ENCODE measurements around the gene TRAF7. TPM values are rescaled to one million over a fixed set of nuclear protein-coding genes. Genes with fewer than 3 reads are reported as not detected.
"Not testable (repeated sequence)": the region's sequence is repeated elsewhere in the genome, so short reads cannot be mapped to it uniquely, and the experiment has no call there.

Gene TRAF7
- total RNA-seq, 1 experiment from 2014 or later: 118 TPM

DNA sequence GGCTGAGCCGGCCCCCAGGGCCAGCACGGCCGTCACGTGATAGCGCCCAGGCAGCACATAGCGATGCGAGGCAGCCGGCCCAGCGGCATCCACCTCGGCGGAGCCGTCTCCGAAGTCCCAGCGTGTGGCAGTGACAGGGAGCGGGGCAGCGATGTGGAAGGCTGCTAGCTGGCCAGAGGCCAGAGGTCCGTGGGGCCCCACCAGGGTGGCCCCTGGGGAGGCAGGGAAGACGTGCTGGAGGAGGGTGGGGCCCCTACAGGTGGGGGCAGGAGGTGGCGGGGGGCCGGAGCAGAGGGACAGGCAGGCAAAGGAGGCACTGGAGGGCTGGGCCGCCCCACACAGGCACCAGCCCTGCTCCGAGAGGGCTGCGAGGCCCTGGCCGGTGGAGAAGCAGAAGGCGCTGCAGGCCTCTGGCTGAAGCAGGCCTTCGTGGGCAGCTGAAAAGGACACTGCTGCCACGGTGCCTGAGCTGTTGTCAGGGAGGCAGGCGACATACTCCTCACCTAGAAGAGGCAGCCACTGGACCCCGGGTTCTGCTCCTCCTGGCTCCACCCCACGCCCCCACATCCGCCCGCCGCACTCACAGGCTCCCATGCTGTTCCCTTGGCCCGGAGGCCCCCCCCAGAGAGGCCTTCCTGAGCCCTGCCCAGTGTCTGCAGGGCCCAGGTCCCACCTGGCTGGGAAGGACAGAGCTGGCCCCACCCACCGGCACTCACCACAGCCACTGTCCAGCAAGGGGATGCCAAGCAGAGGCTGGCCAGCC is 37.4 kb upstream of the TRAF7 start:
- DNase-seq; H3K9me3 Mint-ChIP-seq (ENCODE audit: low read depth, unreplicated experiment); H3K4me3 Mint-ChIP-seq (ENCODE audit: low read depth, unreplicated experiment); H3K27ac Mint-ChIP-seq (ENCODE audit: unreplicated experiment); CTCF ChIA-PET; H3K27me3 Mint-ChIP-seq (ENCODE audit: unreplicated experiment); H3K4me1 Mint-ChIP-seq (ENCODE audit: low read depth, unreplicated experiment); BruUV-seq (replicated peaks); H3K36me3 Mint-ChIP-seq (ENCODE audit: insufficient read depth, unreplicated experiment); intact Hi-C loops (cut with micrococcal nuclease; ENCODE audit: unreplicated experiment): not testable (repeated sequence)

- H3K27me3 Mint-ChIP-seq (ENCODE audit: unreplicated experiment); BruUV-seq (replicated peaks); H3K9me3 Mint-ChIP-seq (ENCODE audit: low read depth, unreplicated experiment); H3K4me1 Mint-ChIP-seq (ENCODE audit: low read depth, unreplicated experiment); H3K4me3 Mint-ChIP-seq (ENCODE audit: low read depth, unreplicated experiment); H3K27ac Mint-ChIP-seq (ENCODE audit: unreplicated experiment); intact Hi-C loops (cut with micrococcal nuclease; ENCODE audit: unreplicated experiment); H3K36me3 Mint-ChIP-seq (ENCODE audit: insufficient read depth, unreplicated experiment): not testable (repeated sequence)
- CTCF ChIA-PET: interaction anchor here (0.6 to 2.1 kb wide), 6 partner anchors 19 to 320 kb away, joined by 3 to 8 read pairs (median 4); partner anchors contain the start of genes NTHL1, TRAF7 and TSC2
- peak; percentile 30 for DNase-seq
Measured at GRCh38 chr16:2121325-2121724, 34.3 kb upstream of the TRAF7 start.

GRCh38 chr16:2121853-2122252 is 33.7 kb upstream of the TRAF7 start:
- H3K4me1 Mint-ChIP-seq (ENCODE audit: low read depth, unreplicated experiment): no peaks in the 10 kb centered on the region
- no TSS peak for BruUV-seq (replicated peaks)
- CTCF ChIA-PET: interaction anchor here (0.6 to 2.1 kb wide), 6 partner anchors 19 to 319 kb away, joined by 3 to 8 read pairs (median 4); partner anchors contain the start of genes NTHL1, TRAF7 and TSC2
- DNase-seq: no peak
- TF ChIP-seq, protein P1, sequence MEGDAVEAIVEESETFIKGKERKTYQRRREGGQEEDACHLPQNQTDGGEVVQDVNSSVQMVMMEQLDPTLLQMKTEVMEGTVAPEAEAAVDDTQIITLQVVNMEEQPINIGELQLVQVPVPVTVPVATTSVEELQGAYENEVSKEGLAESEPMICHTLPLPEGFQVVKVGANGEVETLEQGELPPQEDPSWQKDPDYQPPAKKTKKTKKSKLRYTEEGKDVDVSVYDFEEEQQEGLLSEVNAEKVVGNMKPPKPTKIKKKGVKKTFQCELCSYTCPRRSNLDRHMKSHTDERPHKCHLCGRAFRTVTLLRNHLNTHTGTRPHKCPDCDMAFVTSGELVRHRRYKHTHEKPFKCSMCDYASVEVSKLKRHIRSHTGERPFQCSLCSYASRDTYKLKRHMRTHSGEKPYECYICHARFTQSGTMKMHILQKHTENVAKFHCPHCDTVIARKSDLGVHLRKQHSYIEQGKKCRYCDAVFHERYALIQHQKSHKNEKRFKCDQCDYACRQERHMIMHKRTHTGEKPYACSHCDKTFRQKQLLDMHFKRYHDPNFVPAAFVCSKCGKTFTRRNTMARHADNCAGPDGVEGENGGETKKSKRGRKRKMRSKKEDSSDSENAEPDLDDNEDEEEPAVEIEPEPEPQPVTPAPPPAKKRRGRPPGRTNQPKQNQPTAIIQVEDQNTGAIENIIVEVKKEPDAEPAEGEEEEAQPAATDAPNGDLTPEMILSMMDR (IDR thresholded peaks at IDR 0.05; ENCODE audit: unreplicated experiment): no peak
- H3K4me3 Mint-ChIP-seq (ENCODE audit: low read depth, unreplicated experiment): no peak overlapping the region
- no peaks in the 10 kb centered on the region for H3K9me3 Mint-ChIP-seq (ENCODE audit: low read depth, unreplicated experiment)
- H3K27ac Mint-ChIP-seq (ENCODE audit: unreplicated experiment): no peak overlapping the region
- no peaks in the 10 kb centered on the region for H3K36me3 Mint-ChIP-seq (ENCODE audit: insufficient read depth, unreplicated experiment)
- H3K27me3 Mint-ChIP-seq (ENCODE audit: unreplicated experiment): no peaks in the 10 kb centered on the region
- intact Hi-C loops (cut with micrococcal nuclease; ENCODE audit: unreplicated experiment): no loop called here

- intact Hi-C loops (cut with micrococcal nuclease; ENCODE audit: unreplicated experiment): no loop called here
- Mint-ChIP-seq H3K27me3 (ENCODE audit: unreplicated experiment) (no peaks in the 10 kb centered on the region), H3K36me3 (ENCODE audit: insufficient read depth, unreplicated experiment) (no peaks in the 10 kb centered on the region), H3K4me1 (ENCODE audit: low read depth, unreplicated experiment) (no peaks in the 10 kb centered on the region), H3K4me3 (ENCODE audit: low read depth, unreplicated experiment) (no peak overlapping the region), H3K9me3 (ENCODE audit: low read depth, unreplicated experiment) (no peaks in the 10 kb centered on the region), H3K27ac (ENCODE audit: unreplicated experiment) (no peak overlapping the region)
- no peak for DNase-seq
- no TSS peak for BruUV-seq (replicated peaks)
- CTCF ChIA-PET: interaction anchor here (2.1 kb wide), 1 partner anchor 18 kb away, joined by 8 read pairs; no protein-coding TSS in a partner anchor
- TF ChIP-seq, protein P1 (IDR thresholded peaks at IDR 0.05; ENCODE audit: unreplicated experiment): no peak
Measured at GRCh38 chr16:2122429-2122828, 33.2 kb upstream of the TRAF7 start.

DNA sequence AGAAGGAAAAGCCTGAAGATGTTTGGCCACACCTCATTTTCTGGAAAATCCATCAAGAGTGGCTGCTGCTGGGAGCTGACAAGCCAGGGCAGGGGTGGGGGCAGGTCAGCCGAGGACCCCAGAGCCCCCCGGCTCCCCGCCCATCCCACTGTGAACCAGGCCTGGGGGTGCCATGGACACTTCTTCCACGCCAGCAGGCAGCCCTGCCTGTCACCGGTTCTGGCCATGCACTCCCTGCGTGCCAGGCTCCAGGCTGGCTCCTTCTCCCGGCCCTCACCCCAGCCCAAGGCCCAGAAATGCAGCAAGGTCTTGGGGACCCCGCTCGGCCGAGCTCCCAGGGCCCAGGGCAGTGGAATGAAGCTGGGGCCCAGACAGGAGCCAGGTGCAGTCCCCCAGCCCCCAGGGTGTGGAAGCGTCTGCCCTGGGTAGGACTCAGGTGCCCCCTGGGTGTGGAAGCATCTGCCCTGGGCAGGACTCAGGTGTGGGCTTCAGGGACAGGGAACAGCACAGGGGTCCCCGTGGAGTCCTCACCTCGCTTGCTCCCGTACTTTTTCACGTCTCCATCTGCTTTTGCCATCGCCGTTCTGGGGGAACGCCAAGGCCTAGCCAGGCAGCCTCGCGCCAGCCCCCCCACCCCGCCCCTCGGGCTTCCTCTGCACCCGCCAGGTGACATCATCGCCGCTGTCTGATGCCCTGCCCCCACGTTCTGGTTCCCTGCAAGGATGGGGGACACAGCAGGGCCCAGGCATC is 32.5 kb upstream of the TRAF7 start:
- DNase-seq; H3K4me3 Mint-ChIP-seq (ENCODE audit: low read depth, unreplicated experiment); H3K4me1 Mint-ChIP-seq (ENCODE audit: low read depth, unreplicated experiment); H3K27me3 Mint-ChIP-seq (ENCODE audit: unreplicated experiment); H3K27ac Mint-ChIP-seq (ENCODE audit: unreplicated experiment); intact Hi-C loops (cut with micrococcal nuclease; ENCODE audit: unreplicated experiment); BruUV-seq (replicated peaks); H3K9me3 Mint-ChIP-seq (ENCODE audit: low read depth, unreplicated experiment); H3K36me3 Mint-ChIP-seq (ENCODE audit: insufficient read depth, unreplicated experiment): not testable (repeated sequence)
- CTCF ChIA-PET: interaction anchor here (2.1 kb wide), 1 partner anchor 17 kb away, joined by 8 read pairs; no protein-coding TSS in a partner anchor

GRCh38 chr16:2123706-2124376 is 31.7 kb upstream of the TRAF7 start:
- H3K9me3 Mint-ChIP-seq (ENCODE audit: low read depth, unreplicated experiment); BruUV-seq (replicated peaks); H3K27ac Mint-ChIP-seq (ENCODE audit: unreplicated experiment); CTCF ChIA-PET; H3K4me1 Mint-ChIP-seq (ENCODE audit: low read depth, unreplicated experiment); intact Hi-C loops (cut with micrococcal nuclease; ENCODE audit: unreplicated experiment); H3K4me3 Mint-ChIP-seq (ENCODE audit: low read depth, unreplicated experiment); H3K36me3 Mint-ChIP-seq (ENCODE audit: insufficient read depth, unreplicated experiment); H3K27me3 Mint-ChIP-seq (ENCODE audit: unreplicated experiment); DNase-seq: not testable (repeated sequence)

DNA sequence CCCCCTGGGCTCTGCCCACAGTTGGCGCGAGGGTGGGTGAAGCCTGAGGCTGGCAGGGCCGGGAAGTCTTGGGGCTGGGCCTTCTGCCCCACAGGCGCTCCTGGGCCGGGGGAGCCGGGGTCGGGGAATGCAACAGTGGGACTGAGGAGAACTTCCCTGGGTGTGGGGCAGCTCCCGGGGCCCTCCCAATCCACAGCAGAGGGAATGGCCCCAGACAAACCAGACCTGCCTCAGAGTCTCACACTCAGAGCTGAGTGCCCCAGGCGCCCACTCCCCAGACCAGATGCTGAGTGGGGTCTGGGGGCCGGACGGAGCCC is 31.2 kb upstream of the TRAF7 start:
- H3K27me3 Mint-ChIP-seq (ENCODE audit: unreplicated experiment); CTCF ChIA-PET; DNase-seq; BruUV-seq (replicated peaks); intact Hi-C loops (cut with micrococcal nuclease; ENCODE audit: unreplicated experiment); H3K4me3 Mint-ChIP-seq (ENCODE audit: low read depth, unreplicated experiment); H3K27ac Mint-ChIP-seq (ENCODE audit: unreplicated experiment); H3K4me1 Mint-ChIP-seq (ENCODE audit: low read depth, unreplicated experiment); H3K9me3 Mint-ChIP-seq (ENCODE audit: low read depth, unreplicated experiment); H3K36me3 Mint-ChIP-seq (ENCODE audit: insufficient read depth, unreplicated experiment): not testable (repeated sequence)

Measured in Calu3 (cell line).